ENCODE data around the gene C6orf120.
"Not testable (repeated sequence)": the region's sequence is repeated elsewhere in the genome, so short reads cannot be mapped to it uniquely, and the experiment has no call there.

Gene C6orf120

DNA sequence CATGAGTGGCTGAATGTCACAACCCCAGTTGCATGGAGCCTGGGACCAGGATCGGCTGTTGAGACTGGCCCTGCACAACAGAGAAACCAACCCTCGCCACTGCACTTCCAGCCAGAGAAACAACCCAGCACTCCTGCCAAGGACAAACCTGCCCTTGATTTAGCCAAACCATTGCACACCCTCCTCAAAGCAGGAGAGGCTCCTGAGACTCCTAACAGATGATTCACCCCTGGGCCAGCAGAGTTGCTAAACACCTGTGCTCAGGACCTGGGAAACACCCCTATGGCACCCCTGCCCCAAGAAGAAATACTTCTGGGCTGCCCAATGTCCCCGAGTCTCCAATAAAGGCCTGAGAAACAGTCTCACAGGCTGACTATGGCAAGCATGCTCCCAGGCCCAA lies 17.9 kb upstream of the C6orf120 start:
- DNase-seq (ENCODE audit: low read depth) = no peak

DNA sequence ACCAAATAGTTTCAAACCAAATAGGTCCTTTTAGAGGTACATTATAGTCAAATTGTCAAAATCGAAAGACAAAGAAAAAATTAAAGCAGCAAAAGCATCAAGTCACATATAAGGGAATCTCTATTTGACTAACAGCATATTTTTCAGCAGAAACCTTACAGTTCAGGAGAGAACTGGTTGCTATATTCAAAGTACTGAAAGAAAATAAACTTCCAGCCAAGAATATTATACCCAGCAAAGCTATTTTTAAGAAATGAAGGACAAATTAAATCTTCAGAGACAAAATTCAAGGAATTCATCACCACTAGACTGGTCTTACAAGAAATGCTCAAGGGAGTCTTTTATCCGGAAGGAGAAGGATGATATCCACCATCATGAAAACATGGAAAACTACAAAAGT lies 16.1 kb upstream of the C6orf120 start:
- no peak for DNase-seq (ENCODE audit: low read depth)

DNA sequence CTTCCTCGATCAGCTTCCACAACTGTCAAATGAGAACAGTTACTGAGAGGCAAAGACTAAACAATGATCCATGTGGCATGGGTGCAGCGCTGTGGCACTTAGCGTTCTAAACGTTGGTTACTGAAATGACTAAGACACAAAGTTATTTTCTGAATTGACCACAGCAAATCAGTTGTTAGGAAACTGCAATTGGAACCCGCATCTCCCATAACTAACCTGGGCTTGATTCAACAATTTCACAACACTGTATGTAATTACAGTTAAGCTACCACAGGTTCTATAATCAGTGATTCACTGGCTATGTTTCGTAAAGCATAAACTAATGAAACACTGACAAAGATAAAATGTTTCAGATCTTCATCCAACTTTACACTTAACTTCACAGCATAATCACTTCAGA lies 12.6 kb upstream of the C6orf120 start:
- DNase-seq (ENCODE audit: low read depth) = no peak

DNA sequence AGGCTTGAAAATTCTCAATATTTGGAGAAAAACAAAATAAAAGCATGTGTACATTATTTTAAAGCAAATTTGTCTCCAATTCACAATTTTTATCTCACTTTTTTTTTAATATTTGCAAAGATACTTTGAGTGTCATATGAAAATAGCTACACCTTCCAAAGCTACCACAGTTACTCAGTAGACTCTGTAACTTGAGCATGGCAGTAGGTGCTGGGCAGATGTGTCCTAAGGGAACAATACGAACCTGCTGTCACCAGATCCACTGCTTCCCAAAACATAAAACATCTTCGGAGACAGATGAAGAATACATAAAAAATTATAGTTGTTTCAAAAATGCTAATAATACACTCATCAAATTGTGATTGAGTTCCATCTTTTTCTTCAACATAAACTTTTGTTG lies 10.7 kb upstream of the C6orf120 start:
- no peak for DNase-seq (ENCODE audit: low read depth)

DNA sequence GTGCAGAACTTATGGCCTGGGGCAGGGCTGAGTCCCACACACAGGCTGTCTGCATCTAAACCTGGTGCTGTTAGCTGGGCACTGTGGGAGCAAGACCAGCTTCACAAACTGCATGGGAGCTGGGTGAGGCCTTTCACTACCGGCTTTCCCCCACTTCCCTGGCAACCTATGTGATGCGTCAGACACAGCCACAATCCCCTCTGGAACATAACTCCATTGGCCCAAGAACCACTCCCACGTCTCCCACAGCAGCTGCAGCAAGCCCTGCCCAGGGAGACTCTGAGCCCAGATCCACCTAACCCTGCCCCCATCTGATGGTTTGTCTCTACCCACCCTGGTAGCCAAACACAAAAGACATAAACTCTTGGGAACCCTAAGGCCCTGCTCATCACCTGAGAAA lies 9.4 kb upstream of the C6orf120 start:
- DNase-seq (ENCODE audit: low read depth) = no peak

DNA sequence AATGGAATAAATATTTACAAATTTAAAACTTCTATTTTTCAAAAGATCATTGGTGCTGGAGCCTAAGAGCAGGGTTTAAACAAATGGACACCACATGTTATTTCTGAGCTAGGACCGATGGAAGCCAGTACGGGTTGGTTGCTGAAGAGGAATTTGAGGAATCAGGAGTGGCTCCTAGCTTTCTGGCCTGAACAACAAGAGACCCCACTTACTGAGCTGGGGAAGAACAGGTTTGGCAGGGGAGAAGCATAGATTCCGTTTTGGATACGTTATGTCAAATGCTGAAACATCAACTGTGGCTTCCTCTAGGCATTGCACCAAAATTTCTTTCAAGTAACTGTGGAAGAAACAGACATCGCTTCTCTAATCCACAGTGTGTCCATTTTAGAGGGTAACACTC lies 6.8 kb upstream of the C6orf120 start:
- DNase-seq (ENCODE audit: low read depth) = no peak

DNA sequence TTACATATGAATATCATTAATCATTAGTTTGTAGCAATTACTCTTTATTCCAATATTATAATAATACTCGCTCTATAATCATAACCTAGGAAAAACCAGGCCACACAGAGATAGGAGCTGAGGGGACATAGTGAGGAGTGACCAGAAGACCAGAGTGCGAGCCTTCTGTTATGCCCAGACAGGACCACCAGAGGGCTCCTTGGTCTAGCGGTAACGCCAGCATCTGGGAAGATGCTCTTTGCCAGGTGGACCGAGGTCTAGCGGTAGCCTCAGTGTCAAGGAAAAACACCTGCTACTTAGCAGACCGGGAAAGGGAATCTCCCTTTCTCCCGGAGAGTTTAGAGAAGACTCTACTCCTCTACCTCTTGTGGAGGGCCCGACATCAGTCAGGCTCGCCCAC lies 4.8 kb upstream of the C6orf120 start:
- not testable (repeated sequence) for DNase-seq (ENCODE audit: low read depth)

DNA sequence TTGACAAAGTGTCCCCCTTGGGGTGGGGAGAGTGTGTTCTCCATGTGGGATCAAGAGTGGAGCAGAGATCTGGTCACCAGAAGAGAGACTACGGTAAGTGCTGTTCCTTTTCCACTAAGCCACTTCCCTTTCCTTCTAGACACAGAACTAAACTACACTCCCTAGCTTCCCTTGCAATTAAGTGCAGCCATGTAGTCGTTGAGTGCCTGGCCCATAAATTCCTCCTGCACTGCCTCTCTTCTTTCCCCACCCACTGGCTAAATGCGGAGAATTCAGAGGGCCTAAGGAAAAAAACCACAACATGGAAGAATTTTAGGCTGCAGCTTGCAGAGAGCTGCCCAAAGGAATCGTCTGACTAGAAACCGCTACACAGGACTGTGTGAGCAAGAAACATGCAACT lies 1.6 kb upstream of the C6orf120 start:
- no peak for DNase-seq (ENCODE audit: low read depth)

DNA sequence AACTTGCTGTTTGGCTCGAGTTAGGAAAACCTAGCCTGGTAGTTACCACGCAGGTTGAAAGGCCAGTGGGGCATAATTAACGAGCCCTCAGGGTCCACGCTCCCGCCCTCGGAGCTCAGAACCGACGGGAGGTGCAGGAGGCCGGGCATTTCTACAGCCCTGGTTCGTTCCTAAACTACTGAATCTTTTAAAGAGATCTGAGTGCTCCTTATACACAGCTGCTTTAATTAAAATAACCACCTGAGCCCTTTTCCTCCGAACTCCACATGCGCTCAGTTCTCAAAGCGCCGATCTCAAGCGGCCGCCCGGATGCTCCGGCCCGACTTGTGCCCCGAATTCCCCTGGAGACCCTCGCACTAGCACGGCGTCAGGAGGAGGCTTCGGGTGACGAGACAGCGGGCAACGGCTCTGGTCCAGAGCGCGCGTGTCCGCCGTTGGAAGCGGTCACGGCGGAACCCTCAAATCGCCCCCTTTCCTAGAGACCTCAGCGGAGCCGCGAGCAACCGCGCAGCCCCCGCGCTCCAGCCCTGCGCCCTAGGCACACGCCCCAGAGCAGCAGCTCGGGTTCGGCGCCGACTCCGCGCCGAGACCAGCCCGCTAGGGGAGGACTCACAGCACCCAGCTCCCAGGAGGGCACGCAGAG lies 494 bp upstream of the C6orf120 start:
- no peak for DNase-seq (ENCODE audit: low read depth)

DNA sequence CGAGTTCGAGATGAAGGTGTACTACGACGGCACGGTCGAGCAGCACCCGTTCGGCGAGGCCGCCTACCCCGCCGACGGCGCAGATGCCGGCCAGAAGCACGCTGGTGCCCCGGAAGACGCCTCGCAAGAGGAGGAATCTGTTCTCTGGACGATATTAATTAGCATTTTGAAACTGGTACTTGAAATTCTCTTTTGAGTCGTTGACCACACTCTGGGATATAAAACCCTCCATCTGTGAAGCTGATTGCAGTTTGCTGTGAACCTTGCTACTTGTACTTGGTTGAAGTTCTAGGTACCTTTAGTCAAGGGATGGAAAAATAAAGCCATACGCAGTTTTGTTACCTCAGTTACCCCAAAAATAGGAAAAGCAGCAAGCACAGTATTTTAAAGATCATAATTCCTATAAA lies 917 bp downstream of the C6orf120 start:
- DNase-seq (ENCODE audit: low read depth) = no peak

DNA sequence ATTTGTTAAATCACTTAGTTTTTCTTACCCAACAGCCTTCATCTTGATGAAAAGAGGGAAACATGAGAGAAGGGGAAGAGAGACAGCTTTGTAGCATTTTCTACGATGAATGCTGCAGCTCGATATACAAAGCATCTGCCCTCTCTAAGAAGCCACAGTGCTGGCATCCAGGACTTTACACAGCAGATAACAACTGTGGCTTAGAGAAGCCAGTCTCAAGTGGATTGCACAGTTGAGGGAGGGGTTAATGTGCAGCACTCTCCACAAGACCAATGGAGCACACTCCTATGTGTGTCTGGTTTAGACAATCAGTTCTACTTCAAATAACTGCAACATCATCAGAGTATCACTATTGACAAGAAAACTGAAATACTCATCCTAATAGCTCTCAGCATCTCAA lies 5.8 kb downstream of the C6orf120 start:
- no peak for DNase-seq (ENCODE audit: low read depth)

DNA sequence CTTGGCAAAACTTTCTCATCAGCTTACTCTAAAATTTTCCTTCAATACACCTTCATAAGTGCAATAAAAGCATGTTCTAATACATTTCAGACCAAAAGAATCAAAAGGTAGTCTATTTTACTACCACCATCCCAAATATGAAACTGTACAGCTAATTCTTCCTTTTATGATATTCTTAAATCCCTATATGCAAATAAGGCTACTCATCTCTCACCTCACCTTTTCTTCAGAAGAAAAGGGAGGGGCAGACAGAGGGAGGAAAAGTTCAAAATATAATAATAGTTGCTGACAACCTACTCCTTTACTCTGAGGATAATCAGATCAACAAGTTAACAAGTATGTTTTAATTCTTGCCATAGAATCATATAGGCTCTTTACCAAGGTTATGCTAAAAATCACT lies 7.4 kb downstream of the C6orf120 start:
- no peak for DNase-seq (ENCODE audit: low read depth)

DNA sequence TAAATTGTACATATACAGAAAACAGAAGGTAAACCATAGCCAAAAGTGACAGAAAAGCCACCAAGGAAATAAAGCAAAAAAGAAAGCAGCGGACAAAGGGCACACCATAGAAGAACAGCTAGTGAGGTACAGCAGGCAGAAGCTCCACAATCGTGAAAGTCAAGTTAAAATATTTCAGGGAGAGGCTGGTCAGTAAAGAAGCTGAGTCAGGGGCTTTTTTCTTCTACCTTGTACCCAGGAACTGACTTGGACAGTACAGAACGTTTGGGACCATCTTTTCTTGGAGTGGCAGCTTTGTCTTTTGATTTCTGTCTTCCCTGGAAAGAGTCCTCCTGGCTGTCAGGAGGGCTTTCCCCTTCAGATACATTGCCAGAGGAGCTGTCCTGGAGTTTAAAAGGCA lies 8.1 kb downstream of the C6orf120 start:
- no peak for DNase-seq (ENCODE audit: low read depth)

DNA sequence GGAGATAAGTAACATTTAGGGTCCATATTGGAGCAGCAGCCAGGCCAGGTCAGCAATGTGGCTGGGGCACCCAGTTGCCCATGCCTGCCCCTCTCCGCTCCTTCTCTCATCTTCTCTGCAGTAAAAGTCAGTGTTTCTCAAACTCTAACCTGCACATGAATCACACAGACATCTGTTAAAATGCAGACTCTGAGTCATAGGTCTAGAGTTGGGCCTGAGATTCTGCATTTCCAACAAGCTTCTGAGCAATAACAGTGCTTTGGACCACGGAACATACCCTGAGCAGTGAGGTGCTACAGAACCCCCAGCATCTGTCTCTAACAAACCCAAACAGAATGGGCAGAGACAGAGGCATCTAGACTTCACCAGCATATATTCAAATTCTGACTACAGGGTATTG lies 12.3 kb downstream of the C6orf120 start:
- no peak for DNase-seq (ENCODE audit: low read depth)

DNA sequence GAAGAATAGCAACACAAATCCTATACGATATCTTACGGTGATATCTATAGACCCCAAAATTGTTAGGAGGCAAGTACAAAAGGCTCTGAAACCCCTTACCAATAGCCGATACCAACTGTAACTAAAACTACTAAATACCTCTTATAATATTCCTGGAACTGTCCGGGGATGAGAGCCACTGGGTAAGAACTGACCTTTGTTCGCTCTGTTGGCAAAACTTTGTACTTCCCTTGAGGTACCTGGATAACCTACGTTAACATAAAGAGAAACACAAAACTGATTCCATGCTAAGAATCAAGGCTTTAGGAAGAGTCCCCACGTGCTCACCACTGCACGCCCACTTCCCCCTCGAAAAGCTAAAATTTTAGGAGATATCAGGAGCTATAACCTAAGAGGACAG lies 12.7 kb downstream of the C6orf120 start:
- DNase-seq (ENCODE audit: low read depth) = no peak

DNA sequence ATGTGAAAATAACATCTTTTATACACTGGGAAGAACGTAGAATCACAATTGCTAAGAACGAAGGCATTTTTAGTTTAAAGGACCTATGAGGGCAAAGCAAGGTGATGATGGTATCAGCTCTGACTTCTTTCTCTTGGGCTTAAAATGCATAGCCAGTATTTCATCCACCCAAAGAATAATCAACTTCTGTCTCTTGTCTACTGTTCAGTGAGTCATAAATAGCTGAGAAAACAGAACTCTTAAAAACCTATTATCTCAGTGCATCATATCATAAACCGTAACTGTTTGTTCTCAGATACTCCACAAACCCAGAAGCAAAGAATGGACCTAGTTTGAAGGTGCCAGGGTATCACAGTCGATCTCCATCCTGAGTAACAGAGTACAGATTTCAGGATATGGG lies 17.2 kb downstream of the C6orf120 start:
- DNase-seq (ENCODE audit: low read depth) = no peak

DNA sequence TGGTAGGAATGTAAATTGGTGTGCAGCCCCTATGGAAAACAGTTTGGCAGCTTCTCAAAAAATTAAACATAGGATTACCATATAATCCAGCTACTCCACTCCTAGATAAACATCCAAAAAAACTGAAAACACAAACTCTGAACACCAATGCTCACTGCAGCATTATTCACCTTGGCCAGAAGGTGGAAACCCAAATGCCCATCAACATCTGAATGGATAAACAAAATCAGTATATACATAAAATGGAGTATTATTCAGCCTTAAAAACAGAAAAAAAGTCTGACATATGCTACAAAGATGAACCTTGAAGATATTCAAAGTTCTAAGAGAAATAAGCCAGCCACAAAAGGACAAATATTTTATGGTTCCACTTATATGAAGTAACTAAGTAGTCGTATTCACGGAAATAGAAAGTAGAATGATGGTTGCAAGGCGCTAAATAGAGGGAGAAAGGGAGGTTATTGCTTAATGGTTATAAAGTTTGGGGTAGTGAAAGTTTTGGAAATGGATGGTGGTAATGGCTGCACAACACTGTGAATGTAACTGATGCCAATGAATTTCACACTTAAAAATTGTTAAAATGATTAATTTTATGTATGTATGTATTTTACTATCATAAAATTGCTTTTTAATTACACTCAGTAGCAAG lies 18.4 kb downstream of the C6orf120 start:
- DNase-seq (ENCODE audit: low read depth) = no peak

DNA sequence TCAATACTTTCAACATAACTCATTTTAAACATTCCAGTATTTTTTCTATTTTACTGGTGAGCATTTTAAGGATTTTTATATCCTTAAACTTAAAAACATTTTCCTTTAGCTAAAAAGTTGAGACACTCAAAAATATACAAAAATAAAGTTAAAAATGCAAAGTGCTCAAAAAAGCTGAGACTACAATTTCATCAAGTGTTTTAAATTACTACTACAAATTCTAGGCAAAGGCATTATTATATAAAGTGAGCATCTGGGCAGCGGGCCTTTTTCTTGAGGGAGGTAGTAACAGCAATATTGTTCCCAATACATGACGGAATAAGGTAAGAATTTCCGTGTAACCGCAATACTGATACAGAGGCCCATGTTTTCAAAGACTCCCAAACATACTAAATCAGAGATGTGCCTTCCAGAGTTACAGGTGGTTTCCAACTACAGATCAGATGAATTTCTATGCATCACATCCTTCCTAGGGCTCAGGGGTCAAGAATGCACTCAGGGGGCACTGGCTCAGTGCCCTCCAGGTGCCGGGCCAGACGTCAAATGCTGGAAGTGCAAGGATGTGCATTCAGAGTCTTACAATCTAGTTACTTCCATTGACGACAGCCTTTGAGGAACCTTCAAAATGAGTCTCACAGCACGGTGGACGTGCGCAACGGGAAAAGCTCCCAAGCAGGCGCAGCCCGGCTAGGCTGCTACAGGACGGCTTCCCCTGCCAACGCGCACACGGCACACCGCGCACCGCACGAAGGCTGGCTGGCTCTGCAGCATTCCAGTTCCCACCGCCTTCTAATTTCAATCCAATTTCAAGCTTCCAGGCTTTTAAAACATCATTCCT lies 20.7 kb downstream of the C6orf120 start:
- peak; percentile 25 for DNase-seq (ENCODE audit: low read depth)

DNA sequence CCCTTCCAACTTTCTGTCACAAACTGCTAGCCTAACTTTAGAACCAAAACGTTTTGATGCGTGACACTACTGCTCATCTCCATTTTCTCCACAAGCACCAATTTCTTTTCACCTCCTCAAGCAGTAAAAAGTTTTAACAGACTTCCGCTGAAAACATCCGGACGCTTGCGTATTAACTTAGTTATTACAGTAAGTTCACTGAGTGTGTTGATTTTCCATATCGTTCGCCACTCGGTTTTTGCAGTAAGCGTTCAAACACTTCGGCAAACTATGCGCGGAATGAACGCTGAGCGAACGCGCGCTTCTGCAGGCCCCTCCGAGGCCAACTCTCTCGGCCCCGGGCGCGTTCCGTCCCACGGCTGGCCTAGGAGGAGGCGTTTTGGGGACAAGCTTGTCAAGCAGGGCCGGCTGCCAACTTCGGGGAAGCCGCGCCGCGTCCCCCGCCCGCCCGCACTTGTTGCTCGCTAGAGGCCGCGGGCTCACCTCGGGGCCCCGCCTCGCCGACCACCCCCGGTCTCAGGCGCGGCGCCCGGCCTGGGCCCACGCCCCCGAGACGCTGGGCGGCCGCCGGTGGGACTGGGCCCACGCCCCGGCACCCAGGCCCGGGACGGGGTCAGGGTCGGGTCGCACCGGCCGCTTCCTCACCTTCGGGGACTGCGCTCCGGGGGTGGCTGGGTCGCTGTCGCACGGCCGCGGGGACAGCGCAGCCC lies 21.4 kb downstream of the C6orf120 start:
- DNase-seq (ENCODE audit: low read depth) = peak; percentile 55

DNA sequence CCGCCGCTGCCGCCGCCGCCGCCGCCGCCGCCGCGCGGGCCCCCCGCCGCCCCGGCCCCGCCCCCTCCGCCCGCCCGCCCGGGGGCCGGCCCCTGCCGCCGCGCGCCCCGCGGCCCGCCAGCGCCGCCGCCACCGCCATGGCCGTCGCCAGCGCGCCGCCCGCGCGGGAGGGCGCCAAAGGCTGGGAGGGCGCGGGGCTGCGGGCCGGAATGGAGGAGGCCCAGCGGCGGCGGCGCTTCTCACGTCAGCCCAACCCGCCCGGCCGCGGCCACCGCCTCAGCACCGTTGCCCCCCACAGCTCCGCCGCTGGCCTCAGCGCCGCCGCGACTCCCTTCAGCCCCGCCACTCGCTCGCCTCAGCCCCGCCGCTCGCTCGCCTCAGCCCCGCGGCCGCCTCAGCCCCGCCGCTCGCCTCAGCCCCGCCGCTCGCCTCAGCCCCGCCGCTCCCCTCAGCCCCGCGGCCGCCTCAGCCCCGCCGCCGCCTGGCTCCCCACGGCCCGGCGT lies 22.1 kb downstream of the C6orf120 start:
- DNase-seq (ENCODE audit: low read depth) = peak; percentile 34

DNA sequence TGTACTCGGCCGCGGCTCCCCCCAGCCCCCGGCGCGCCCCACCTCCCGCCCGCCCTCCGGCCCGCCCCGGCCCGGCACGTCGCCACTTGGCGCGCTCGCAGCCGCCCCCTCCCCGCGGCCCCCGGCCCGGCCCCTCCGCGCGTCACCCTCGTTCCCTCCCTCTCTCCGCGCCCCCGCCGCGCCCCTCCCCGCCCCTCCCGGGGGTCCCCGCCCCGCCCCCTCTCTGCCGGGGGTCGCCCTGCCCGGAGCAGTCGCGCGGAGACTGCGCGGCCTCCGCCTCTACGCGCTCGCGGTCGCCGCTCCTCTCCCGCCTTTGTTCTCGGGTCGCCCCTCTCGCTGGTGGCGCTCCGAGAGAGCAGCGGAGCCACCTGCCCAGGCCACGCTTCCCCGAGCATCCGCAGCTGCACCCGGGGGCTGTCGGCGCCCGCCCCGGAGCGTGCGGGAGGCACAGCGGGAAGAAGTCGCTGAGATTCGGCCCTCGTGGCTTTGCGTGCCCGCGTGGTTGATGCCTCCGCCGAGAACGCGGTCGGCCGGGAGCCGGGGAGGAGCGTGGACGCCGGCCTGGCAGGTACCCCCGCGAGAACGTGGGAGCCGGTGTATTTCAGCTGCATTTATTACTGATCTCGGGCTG lies 22.7 kb downstream of the C6orf120 start, which contains the start of gene PHF10:
Gene PHF10 (minus strand): TSS at position 7 of the 631 bp plus-strand sequence. CDS start 569 bp downstream, outside the sequence.
- peak; percentile 63 for DNase-seq (ENCODE audit: low read depth)

Measured in T-helper 22 cell (primary cell).